ENCODE measurements around the gene TAS2R3.

The TAS2R3 gene

GRCh38 chr7:141763797-141764196, at the start of gene TAS2R3:
TSS of gene TAS2R3 (plus strand) at chr7:141764097. CDS start at chr7:141764159, 62 bp downstream.
- no peak within 1 kb of the TSS for H3K4me3 ChIP-seq (ENCODE audit: low read depth, low read length)
- DNase-seq, result no peak
- H3K36me3 ChIP-seq (replicated peaks), result peaks cover 8% of the 10 kb centered on the region
- no peaks in the 10 kb centered on the region for H3K27me3 ChIP-seq (replicated peaks)
- in situ Hi-C loops (cut with HindIII; ENCODE audit: low pct_ligation_motif_present, low sequenced_read_pairs), result no loop called here
- H3K27ac ChIP-seq, result no peak within 1 kb of the TSS
- TF ChIP-seq CTCF (IDR thresholded peaks at IDR 0.05; ENCODE audit: low read depth, low read length, missing control alignments), result no peak

- no peak for DNase-seq
- in situ Hi-C loops (cut with HindIII; ENCODE audit: low pct_ligation_motif_present, low sequenced_read_pairs), result no loop called here
- no peak for TF ChIP-seq CTCF (IDR thresholded peaks at IDR 0.05; ENCODE audit: low read depth, low read length, missing control alignments)
These were observed 49.3 kb upstream of the TAS2R3 start for GRCh38 chr7:141714571-141714970.

GRCh38 chr7:141715018-141715417, 48.9 kb upstream of the TAS2R3 start:
- no peaks in the 10 kb centered on the region for H3K36me3 ChIP-seq (replicated peaks)
- H3K27me3 ChIP-seq (replicated peaks), result no peaks in the 10 kb centered on the region
- no peak for TF ChIP-seq CTCF (IDR thresholded peaks at IDR 0.05; ENCODE audit: low read depth, low read length, missing control alignments)
- no peak overlapping the region for H3K27ac ChIP-seq
- in situ Hi-C loops (cut with HindIII; ENCODE audit: low pct_ligation_motif_present, low sequenced_read_pairs), result no loop called here
- DNase-seq, result no peak
- H3K4me3 ChIP-seq (ENCODE audit: low read depth, low read length), result no peak overlapping the region

More at GRCh38 chr7:141714571-141714970, 49.3 kb upstream of the TAS2R3 start:
- Histone ChIP-seq H3K27me3 (replicated peaks) (no peaks in the 10 kb centered on the region), H3K36me3 (replicated peaks) (no peaks in the 10 kb centered on the region), H3K27ac (no peak overlapping the region), H3K4me3 (ENCODE audit: low read depth, low read length) (no peak overlapping the region)

GRCh38 chr7:141715794-141716689, 47.9 kb upstream of the TAS2R3 start:
- DNase-seq, result no peak
- TF ChIP-seq CTCF (IDR thresholded peaks at IDR 0.05; ENCODE audit: low read depth, low read length, missing control alignments), result no peak
- in situ Hi-C loops (cut with HindIII; ENCODE audit: low pct_ligation_motif_present, low sequenced_read_pairs), result no loop called here

GRCh38 chr7:141717450-141717849, 46.4 kb upstream of the TAS2R3 start:
- no peak for TF ChIP-seq CTCF (IDR thresholded peaks at IDR 0.05; ENCODE audit: low read depth, low read length, missing control alignments)
- DNase-seq, result no peak
- Histone ChIP-seq H3K27ac (no peak overlapping the region), H3K36me3 (replicated peaks) (no peaks in the 10 kb centered on the region), H3K27me3 (replicated peaks) (no peaks in the 10 kb centered on the region), H3K4me3 (ENCODE audit: low read depth, low read length) (no peak overlapping the region)
- in situ Hi-C loops (cut with HindIII; ENCODE audit: low pct_ligation_motif_present, low sequenced_read_pairs), result no loop called here

More at GRCh38 chr7:141715794-141716689, 47.9 kb upstream of the TAS2R3 start:
- Histone ChIP-seq H3K27me3 (replicated peaks) (no peaks in the 10 kb centered on the region), H3K27ac (no peak overlapping the region), H3K4me3 (ENCODE audit: low read depth, low read length) (no peak overlapping the region), H3K36me3 (replicated peaks) (no peaks in the 10 kb centered on the region)

Measured in brain microvascular endothelial cell (primary cell).